HG03097 (cell line): ENCODE results near the gene PLEKHJ1.
"Not testable (repeated sequence)": the region's sequence is repeated elsewhere in the genome, so short reads cannot be mapped to it uniquely, and the experiment has no call there.

ENCODE experiments used
- ATAC-seq: cut with Tn5 transposase; IDR thresholded peaks from one replicate; pipeline ENCODE4 v1.9.1; 2021; ENCODE audit not compliant: unreplicated experiment, low FRiP score

The PLEKHJ1 gene, protein sequence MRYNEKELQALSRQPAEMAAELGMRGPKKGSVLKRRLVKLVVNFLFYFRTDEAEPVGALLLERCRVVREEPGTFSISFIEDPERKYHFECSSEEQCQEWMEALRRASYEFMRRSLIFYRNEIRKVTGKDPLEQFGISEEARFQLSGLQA

DNA sequence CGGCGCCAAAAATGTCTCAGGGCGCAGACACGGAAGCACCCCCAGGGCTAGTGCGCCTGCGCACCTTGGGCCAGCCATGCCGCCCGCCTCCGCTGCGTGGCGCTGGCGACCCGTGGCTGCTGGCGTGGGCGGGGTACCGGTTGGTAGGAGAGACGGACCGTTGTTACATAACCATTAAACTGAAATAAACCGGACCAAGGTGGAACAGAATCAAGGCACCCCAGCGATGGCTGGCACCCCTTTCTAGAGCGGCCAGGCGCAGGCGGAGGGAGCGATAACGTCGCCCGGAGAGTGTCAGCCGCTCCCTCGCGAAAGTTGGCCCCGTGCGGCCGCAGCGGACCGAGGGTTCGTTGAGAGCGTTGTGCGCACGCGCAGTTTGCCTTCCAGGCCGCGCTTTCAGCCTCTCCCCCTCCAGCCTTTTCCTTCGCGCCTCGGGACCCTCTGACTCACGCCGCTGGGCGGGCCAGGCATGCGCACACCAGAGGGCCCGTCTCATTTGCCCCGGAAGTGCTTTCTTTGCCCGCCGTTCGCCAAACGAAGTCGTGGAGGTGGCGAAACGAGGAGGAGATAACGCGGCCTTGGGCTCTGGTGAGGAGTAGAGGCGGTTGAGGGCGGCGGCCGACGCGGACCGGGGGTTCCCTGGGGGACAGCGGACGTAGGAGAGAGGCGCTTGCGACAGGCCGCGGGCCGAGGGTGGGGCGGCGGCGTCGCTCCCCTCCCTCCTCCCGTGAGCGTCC, at the start of gene PLEKHJ1, which contains the start of gene SF3A2:
Gene PLEKHJ1, minus strand, starts transcription at position 16 of the 737 bp plus-strand sequence. CDS start 81 bp downstream, outside the sequence.
Gene SF3A2, plus strand, starts transcription at position 511 of the 737 bp plus-strand sequence. CDS start 6,595 bp downstream, outside the sequence.
- peak; percentile 75 for ATAC-seq

DNA sequence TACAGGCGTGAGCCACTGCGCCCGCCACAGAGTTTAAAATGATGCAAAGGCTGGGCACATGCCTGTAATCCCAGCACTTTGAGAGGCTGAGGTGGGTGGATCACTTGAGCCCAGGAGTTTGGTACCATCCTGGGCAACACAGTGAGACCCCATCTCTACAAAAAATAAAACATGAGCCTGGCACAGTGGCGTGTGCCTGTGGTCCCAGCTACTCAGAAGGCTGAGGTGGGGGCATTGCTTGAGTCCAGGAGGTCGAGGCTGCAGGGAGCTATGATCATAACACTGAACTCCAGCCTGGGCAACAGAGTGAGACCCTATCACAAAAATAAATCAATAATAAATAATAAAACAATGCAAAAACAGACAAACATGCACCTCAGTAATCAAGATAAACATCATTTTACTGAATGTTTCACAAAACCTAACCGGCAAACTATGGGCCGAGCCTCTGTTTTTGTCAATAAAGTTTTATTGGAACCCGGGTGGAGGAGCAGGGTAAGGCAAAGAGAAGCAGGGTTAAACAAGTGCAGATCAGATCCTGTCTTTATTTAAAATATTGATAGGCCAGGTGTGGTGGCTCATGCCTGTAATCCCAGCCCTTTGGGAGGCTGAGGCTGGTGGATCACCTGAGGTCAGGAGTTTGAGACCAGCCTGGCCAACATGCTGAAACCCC, 47.8 kb upstream of the PLEKHJ1 start:
- ATAC-seq = no peak

DNA sequence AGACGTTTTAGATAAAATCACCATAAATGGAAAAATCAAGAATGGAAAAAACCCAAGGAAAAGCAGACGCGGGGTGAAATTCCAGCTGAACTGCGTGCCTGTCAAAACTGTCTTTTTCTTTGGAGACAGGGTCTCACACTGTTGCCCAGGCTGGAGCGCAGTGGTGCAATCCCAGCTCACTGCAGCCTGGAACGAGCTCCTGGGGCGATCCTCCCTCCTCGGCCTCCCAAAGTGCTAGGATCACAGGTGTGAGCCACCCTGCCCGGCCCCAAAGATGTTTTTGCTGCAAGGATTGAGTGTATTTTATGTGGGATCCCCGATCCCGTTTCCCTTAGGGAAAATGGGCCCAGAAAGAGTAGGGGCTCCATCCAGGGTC, 46.7 kb upstream of the PLEKHJ1 start:
- ATAC-seq = no peak

DNA sequence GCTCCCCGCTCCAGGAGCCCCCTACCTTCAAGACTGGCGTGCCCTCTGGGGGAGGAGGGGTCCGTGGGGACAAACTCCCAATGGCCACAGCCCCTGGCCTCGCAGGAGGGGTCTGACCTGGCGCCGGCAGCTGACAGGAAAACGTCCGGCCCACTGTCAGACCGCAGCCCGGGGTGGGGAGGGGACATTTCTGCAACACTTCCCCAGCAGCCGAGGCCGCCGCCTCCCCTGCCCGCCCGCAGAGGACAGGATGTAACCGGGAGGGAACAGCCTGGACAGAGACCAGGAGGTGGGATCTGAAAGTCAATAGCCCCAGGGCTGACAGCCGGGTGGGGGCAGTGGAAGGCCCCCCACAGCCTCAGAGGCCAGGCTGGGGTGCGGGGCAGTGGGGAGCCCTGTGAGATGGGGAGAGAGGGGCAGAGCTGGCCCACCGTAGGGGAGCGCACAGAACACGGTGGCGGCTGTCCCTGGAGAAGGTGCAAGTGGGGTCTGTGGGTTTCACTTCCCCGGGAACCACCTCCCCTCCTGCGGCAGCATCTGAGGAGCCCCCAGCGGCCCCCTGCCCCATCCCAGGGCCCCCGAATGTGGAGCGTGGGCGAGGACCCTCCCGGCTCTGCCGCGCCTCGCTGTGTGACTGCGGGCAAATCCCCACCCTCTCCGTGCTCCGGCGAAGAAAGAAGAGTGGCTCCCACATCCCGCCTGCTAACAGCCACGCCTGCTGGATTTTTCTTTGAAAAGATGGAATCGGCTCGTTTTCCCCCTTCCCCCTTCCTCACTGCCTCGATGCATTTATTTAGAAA, 46.1 kb upstream of the PLEKHJ1 start, which contains the start of gene PEAK3:
Gene PEAK3, minus strand, starts transcription at position 114 of the 800 bp plus-strand sequence. CDS start 1,244 bp downstream, outside the sequence.
- ATAC-seq = no peak

DNA sequence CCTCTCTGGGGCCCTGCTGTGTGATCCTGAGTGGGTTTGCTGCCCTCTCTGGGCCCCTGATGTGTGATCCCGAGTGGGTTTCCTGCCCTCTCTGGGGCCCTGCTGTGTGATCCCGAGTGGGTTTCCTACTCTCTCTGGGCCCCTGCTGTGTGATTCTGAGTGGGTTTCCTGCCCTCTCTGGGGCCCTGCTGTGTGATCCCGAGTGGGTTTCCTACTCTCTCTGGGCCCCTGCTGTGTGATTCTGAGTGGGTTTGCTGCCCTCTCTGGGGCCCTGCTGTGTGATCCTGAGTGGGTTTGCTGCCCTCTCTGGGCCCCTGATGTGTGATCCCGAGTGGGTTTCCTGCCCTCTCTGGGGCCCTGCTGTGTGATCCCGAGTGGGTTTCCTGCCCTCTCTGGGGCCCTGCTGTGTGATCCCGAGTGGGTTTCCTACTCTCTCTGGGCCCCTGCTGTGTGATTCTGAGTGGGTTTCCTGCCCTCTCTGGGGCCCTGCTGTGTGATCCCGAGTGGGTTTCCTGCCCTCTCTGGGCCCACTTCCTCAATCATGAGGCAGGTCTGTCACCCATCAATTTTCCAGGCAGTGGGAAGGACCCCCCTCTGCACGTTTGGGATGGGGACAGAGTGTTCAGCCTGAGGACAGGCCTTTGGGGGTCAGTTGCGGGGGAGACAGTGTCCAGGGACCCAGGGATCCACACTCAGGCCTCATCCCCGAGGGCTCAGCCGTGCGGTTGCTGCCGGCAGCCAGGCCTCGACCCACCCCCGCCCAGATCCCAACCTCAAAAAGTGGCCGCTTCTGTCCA, 45.3 kb upstream of the PLEKHJ1 start:
- not testable (repeated sequence) for ATAC-seq

DNA sequence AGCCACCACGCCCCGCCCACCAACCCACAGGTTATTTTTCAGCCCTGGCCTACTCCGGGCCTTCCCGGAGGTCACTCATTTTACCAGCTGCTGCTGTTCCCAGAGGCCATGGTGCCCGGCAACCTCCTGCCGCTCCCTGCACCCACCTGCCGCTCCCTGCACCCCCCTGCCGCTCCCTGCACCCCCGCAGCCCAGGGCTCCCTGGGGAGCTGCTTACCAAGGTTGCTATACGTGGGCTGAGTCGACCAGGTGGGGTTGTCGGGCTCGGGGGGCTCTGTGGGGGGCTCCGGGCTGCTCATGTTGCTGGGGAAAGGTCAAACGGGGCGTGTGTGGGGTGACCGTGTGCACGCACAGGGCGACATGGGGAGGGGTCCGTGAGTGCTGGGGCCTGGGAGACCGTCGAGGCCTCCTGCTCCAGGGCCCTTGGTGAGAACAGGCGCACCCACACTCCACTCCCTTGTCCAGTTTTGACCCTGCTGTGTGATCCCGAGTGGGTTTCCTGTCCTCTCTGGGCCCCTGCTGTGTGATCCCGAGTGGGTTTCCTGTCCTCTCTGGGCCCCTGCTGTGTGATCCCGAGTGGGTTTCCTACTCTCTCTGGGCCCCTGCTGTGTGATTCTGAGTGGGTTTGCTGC, 44.6 kb upstream of the PLEKHJ1 start:
- no peak for ATAC-seq

DNA sequence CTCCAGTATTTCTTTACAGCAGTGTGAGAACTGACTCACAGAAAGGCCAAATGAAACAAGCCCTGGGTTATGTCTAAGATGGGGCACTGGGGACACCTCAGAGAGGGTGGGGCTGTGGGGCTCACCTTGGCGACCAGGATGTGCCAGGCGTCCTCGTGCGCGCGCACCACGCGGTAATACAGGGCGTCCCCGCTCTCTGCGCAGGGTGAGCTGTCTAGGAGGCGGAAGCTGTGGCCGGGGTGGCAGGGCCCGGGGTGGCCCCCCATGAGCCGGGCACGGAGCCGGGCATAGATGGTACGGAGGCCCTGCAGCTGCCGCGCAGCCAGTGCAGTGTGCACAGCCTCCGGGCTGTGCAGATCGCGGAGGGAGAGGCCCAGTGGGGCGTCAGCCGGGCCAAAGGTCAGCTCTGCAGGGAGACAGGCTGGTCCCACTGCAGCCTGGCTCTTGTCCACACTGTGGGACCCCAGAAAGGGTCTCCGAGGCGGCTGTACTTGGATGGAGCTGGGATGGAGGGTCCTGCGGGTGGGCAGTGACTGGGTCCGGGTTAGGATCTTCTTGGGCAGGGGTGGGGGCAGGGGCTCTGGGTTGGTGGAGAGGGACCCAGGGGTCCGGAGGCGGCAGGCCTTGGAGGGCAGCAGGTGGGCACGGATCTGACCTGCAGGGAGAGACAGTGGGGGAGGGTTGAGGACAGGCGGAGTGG, 42.5 kb upstream of the PLEKHJ1 start:
- no peak for ATAC-seq

DNA sequence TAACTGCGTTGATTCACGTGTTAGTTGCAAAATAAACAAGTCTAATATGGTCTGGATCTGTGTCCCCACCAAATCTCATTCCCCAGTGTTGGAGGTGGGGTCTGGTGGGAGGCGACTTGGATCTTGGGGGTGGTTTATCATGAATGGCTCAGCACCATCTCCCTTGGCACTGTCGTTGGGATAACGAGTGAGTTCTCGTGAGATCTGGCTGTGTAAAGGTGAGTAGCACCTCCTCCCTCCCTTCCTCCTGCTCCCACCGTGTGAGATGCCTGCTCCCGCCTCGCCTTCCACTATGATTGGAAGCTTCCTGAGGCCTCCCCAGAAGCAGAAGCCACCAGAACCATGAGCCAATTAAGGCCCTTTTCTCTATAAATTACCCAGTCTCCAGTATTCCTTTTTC, 41.0 kb upstream of the PLEKHJ1 start:
- no peak for ATAC-seq

DNA sequence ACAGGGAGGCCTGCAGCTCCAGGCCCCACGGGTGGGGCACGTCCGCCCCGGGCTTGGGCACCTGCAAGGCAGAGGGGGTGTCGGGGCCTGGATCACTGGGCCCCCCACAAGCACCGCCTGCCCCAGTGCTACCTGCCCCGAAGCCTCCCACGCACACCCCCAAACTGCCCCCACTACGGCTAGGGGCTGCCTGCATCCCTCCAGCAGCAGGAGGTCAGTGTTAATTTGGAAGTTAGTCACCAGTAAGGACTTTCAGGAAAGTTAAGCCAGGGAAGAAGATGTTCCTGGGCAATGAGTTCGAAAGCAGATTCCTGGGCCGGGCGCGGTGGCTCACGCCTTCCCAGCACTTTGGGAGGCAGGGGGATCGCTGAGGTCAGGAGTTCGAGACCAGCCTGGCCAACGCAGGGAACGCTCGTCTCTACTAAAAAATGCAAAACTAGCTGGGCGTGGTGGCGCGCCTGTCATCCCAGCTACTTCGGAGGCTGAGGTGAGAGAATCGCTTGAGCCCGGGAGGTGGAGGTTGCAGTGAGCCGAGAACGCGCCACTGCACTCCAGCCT, 40.4 kb upstream of the PLEKHJ1 start:
- no peak for ATAC-seq

DNA sequence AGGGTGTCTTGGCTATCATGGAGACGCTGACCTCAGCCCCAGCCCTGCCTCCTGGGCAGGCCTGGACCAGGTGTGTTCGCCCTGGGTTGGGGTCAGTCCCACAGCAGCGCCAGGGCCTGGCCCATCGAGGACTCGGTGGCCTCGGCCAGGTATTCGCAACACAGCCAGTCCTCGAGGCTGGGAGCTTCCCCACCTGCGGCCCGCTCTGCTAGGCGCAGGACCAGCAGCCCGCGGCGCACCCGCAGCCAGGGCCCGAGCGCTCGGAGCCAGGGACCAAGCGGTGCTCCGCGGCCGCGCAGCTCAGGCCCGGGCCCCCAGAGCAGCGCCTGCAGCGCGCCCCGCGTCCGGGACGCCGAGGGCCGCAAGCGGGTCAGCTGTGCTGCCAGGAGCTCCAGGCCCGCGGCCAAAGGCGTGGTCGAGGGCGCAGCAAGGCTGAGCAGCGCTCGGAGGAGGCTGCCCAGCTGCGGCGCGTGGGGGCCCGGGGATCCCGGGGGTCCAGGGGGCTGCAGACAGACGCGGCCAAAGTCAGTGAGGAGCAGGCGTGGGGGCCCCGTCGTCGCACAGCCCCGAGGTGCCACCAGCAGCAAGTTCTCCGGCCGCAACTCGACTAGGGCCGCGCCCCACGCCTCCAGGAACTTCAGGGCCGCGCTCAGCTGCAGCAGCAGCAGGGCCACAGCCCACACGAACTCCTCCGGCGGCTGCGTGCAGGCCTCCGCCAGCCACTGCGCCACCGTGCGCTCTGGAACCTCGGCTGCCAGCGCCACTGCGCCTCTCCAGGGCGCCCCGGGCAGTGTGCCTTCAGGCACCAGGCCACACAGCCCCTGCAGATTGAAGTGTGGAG, 39.7 kb upstream of the PLEKHJ1 start:
- no peak for ATAC-seq

DNA sequence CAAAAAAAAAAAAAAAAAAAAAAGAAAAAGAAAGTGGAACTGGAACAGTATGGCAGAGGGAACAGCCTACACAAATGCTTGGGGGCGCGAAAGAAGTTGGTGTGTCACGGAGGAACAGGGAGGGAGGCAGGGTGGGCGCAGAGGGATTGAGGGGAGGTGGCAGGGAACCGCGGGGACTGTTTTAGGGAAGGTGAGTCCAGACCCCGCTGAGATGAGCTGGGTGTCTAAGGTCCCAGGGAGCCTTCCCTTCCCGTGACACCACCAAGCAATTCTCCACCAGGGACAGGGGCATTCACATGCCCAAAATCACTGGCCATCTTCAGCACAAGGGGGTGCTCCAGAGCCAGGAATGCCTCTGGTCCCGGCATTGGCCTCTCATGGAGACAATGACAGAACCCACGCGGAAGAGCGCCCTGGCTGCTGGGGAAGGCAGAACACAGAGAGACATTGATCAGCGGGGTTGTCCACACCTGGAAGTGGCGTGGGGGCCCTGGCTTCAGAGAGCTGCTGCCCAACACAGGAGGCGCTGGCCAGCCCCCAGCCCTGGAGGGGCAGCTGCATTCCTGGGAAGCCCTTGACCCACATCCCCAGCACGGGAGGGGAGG, 38.9 kb upstream of the PLEKHJ1 start:
- ATAC-seq = no peak

DNA sequence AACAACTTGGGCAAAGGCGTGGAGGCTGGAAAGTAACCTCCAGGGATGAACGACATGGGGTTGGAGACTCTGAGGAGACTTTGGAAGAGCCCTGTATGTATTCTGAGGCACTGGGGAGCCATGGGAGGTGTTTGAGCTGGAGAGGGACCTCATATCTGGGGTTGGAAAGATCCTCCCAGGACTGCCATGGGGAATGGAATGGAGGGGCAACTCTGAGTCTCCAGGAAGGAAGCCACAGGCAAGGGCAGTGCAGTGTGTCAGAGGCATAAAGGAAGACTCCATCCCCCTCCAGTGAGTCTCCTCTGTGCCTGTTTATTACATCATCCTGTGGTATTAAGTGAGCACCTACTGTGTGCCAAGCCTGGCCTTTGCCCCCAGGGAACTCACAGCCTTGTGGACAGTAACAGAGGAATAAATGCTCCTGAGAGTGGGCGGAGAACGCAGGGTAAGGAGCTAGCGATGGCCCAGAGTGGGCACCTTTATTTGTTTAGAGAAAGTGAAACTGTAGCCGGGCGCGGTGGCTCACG, 38.1 kb upstream of the PLEKHJ1 start:
- ATAC-seq = no peak

DNA sequence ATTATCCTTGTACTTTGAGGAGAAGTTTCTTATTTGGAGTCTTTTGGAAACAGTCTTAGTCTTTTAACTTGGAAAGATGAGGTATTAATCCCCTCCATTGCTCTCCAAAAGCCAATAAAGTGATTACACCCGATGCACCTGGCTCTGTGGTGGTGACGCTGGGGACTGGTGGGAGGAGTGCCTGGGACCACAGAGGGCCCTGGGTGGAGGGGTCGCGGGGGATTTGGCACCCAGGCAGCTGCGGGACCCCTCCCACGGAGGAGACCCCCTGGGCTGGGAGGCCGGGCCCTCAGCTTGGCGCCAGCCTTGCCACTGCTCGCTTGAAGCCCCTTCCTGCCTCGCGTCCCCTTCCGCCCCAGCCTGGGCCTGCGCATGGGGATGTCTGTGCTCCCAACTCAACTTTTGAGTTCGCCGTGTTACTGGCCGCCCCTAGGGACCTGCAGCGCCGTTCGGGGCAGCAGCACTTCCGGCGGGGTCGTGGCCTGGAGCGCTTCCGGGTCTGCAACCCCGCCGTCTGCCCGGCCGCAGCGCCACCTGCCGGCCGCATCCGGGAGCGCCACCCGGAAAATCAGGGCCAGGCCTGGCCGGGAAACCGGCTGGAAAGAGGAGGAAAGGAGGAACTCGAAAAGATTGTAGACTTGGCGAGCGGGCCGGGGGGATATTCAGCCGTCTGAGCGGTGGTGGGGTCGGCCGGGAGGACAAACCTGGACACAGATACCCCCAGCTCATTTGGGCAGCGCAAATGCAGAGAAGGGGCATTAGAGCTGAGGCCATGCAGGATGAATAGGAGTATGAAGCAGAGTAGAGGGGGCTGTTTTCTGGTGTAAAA, 37.4 kb upstream of the PLEKHJ1 start:
- ATAC-seq = no peak

DNA sequence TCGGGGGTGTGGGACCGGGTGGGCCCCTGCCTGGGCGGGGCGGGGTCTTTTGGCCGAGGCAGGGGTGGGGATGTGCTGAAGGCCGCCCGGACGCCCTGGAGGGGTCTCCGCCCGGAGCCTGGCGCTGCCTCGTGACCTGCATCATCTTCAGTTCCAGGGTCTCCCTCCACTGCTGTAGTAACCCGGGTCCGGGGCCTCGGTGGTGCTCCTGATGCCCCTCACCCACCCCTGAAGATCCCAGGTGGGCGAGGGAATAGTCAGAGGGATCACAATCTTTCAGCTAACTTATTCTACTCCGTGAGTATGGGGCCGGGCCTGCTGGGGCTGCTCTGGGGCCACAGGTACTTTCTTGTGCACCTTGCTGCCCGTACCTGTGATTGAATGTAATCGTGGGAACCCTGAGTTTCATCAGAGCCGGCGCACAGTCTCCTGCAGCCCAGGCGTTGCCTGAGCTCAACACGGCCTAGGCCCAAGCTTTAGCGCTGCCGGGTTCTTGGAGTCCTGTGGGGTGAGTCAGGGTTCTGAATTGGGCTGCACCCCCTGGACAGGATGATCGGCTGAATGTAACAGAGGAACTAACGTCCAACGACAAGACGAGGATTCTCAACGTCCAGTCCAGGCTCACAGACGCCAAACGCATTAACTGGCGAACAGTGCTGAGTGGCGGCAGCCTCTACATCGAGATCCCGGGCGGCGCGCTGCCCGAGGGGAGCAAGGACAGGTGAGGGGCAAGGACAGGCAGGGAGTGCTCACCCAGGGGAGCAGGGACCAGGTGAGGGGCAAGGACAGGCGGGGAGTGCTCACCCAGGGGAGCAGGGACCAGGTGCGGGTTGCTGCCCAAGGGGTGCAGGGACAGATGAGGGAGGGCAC, 35.3 kb upstream of the PLEKHJ1 start:
- ATAC-seq = no peak
